OCI-M2 (cell line): ENCODE measurements around the gene MASP2.
"Not testable (repeated sequence)": the region's sequence is repeated elsewhere in the genome, so short reads cannot be mapped to it uniquely, and the experiment has no call there.

Experiments
- DNase-seq: peaks from one replicate; lab custom pipeline; 2025; ENCODE audit not compliant: unreplicated experiment; lab: John Stamatoyannopoulos, UW

The MASP2 gene

GRCh38 chr1:11046625-11047365 lies at the start of gene MASP2:
TSS of gene MASP2 (minus strand) at chr1:11047239. CDS start at chr1:11047207, 32 bp downstream.
- DNase-seq: no peak

DNA sequence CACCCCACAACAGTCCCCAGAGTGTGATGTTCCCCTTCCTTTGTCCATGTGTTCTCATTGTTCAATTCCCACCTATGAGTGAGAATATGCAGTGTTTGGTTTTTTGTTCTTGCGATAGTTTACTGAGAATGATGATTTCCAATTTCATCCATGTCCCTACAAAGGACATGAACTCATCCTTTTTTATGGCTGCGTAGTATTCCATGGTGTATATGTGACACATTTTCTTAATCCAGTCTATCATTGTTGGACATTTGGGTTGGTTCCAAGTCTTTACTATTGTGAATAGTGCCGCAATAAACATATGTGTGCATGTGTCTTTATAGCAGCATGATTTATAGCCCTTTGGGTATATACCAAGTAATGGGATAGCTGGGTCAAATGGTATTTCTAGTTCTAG lies 36.7 kb upstream of the MASP2 start:
- not testable (repeated sequence) for DNase-seq

GRCh38 chr1:11080931-11081330 lies 33.9 kb upstream of the MASP2 start:
- no peak for DNase-seq

GRCh38 chr1:11078631-11079030 lies 31.6 kb upstream of the MASP2 start:
- DNase-seq: no peak

DNA sequence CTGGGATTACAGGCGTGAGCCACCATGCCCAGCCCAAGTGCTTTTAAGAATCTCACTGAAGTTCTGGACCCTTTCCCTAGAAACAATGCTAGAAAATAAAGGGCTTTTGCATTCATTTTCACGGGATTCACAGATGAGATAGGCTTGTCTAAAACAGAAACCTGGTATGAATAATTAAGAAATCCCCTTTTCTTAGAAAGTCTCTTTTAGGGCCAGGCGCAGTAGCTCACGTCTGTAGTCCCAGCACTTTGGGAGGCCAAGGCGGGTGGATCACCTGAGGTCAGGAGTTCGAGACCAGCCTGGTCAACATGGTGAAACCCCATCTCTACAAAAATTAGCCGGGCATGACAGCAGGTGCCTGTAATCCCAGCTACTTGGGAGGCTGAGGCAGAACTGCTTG lies 26.4 kb upstream of the MASP2 start:
- DNase-seq: not testable (repeated sequence)

DNA sequence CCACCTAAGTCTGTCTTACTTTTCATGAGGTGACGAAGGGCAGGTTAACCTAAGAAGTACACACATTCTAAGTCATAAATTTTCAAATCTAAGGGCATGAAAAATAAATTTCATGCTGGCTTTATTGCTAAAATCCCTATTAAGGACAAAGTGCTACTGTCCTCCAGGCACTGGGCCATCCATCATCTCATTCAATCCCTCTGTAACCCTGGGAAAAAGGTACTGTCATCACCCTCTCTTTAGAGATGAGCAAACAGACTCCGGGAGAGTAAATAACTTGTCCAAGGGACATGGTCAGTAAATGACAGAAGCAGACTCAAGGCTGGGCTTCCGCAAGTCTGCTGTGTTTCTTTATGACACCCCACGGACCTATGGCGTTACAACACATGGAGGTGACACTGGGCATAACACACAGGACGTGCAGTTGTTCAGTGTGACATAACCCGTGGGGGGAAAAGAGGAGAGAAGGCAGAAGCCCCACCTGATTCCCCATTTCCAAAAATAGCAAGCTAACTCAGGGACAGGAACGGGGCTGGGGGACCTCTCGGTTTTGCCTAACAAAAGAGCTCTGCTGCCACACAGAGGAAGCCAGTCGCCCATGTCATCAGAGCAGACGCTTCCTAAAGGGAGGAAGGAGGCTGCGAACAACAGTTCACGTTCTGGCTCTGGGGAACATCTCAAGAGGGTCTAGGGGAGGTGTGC lies 25.3 kb upstream of the MASP2 start:
- DNase-seq: no peak

- DNase-seq: no peak
Observed at GRCh38 chr1:11071463-11072215, 24.6 kb upstream of the MASP2 start.

DNA sequence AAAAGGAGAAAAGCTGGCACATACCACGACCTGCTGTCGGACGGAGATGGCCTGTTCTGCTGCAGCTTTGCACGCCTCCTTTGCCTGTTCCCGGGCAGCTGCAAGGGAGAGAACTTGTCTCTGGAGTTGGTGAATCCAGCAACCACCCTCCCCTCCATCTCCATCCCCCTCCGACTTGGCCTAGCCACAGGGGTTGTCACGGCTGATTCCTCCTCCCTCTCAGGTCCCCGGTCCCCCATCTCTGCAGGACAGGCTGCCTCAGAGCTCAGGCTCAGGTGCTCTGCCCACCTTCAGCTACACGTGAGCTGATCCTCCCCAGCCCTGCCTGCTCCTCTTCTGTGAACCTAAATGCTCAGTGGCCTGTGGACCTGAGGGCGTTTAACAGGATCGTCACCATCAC lies 23.8 kb upstream of the MASP2 start:
- DNase-seq: no peak

GRCh38 chr1:11068600-11069473 lies 21.8 kb upstream of the MASP2 start:
- DNase-seq: no peak

DNA sequence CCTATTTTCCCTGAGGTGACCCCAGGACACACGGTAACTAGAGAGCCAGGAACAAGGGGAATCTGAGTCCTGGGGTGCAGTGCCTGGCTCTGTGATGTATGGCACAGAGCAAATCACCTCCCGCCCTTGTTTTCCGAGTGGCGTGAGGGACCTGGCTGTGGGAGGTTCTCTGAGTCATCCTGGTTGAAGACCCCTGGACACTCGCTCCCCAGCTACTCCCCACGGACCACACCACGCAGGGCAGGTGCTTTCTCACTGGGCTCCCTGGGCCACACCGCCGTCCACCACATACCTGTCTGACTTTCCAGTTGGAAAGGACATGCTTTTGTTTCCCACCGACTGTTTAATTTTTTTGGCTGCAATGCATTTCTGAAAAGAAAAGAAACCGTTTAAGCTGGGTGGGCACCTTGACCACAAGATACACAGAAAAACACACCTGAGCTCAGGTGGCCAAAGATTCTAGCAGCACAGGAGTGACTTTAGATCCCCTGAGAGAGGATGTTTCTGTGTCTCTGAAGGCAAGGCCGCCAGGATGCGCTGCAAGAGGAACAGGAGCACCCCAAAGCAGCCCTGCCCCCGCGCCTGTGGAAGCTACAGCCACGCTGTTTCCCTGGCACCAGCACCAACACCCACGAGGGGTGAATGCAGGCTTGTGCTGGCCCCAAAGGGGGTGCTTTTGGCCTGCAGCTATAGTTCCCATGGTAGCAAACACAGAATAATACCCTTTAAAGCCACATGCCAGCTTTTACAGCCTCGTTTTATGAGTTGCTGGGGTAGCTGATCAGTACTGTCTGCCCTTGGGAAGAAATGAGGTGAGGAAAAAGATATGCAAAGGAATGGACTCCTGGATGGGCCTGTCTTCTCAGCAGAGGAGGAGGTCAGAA lies 20.9 kb upstream of the MASP2 start:
- no peak for DNase-seq

DNA sequence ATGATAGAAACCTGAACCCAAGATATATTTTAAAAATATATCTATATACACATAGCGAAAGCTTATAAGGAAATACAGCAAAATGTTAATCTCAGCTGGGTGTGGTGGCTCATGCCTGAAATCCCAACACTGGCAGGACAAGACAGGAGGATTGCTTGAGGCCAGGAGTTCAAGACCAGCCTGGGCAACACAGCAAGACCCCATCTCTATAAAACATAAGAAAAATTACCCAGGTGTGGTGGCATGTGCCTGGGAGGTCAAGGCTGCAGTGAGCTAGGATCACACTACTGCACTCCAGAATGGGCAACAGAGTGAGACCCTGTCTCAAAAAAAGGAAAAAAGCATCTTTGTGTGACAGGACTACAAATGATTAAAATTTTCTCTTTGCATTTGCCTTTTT lies 18.8 kb upstream of the MASP2 start:
- DNase-seq: no peak

DNA sequence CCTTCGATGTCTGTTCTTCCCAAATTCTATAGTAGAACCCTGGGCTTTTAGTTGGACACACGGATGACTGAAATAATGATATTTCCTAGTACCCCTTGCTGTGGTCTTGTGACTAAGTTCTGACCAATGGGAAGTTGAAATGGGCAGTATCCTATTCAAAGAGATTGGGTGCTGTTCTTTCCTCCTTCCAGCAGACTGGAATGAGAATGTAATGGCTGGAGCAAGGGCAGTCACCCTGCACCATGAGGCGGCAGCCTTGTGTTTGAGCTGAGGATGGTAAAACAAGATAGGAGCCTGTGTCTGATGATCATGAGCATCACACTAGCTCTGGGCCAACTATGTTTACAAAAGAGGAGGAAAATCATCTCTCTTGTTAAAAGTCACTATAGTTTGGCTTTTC lies 17.9 kb upstream of the MASP2 start:
- no peak for DNase-seq

- DNase-seq: not testable (repeated sequence)
Observed at GRCh38 chr1:11063937-11064537, 17.0 kb upstream of the MASP2 start.

DNA sequence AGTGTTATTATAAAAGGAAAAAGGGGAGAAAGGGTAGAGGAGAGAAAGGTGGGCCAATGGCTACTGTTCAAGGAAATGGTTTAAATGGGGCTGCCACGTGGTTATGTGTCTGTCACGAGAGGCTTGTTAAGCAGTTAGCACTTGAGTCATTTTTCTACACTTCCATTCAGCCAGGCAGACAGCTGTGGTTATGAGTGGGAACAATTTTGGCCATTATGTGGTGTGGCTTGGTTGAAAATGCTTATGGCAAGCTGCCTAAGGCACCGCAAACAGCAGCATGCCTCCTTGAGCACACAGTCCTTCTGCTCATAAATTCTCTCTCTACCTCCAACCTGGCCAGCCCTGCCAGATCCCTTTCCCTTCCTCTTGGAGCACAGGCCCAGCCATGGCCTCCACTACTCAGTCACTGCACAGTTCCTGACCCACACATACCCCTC lies 15.9 kb upstream of the MASP2 start:
- DNase-seq: no peak

DNA sequence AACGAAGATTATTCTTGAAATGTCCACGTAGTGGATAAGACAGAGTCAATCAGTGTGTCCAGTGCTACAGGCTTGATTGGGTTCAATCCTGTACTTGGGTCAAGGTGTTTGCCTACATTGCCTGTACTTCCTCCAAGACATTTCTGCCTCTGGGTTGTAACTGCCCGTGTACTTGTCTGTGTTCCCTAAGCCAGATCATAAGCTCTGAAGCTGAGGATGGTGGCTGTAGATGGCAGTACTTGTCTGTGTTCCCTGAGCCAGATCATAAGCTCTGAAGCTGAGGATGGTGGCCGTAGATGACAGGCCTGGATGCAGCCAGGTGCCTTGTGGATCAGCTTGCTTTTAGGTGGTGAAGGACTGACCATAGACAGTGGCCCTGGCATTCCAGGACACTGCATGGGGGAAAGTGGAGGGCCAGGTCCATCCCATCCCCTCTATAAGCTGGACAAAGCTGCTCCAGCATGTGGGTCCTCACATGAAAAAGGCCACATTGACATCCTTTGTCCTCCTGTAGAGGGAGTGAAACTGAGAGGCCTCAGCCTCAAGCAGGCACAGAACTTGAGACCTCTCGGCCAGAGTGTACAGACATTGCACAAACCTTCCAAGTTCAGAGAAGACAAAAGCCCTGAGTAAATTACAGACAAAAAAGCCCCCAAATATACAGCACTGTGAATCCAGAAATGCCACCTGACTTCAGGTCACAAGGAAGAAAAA lies 14.8 kb upstream of the MASP2 start:
- DNase-seq: no peak

DNA sequence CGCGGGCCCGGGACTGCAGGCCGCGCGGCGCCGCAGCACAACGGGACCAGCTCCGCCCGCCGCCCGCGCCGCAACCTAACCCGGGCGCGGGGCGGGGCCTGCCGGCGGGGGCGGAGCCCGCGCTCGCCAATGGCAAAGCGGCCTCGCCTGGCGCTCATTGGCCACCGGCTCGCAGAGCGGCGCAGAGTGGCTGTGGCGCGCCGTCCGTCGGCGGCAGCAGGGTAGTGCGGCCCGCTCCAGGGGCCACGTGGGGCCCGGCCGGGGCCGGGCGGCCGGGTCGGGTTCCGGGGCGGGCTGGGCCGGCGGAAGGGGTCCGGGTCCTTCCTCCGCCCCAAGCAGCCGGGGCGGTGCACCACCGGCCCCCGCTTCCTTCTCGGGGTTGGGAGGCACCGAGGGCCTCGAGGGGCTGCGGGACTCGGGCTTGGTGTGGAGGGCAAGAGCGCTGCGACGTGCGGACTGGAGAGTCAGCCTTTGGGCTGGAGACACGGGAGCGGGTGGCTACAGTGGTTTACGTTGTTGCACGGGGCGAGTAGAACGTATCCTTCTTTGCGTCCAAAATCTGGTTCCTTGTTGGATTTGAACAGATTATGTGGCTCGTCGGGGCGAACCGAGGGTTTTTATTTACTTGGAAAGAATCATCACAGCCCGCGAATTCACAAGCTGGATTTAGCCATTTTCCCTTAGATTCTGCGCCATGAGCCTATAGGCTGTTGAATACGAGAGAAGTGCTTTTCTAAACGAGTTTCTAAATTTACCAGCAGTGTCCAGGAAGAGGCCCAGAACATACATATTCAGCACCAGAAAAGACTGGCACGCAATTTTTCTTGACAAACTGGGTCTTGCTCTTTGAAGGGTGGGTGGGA lies 13.2 kb upstream of the MASP2 start, which contains the start of gene SRM:
Gene SRM (minus strand): TSS at position 51 of the 863 bp plus-strand sequence. CDS start 75 bp downstream, outside the sequence.
- DNase-seq: peak; percentile 62

- no peak for DNase-seq
Observed at GRCh38 chr1:11059155-11059967, 12.3 kb upstream of the MASP2 start.
